ENCODE measurements around the gene NSUN5.
"Not testable (repeated sequence)": the region's sequence is repeated elsewhere in the genome, so short reads cannot be mapped to it uniquely, and the experiment has no call there.

The NSUN5 gene

GRCh38 chr7:73324081-73324845, 15.6 kb upstream of the NSUN5 start:
- peak in 1 of 2 experiments; percentile 28 for DNase-seq

- DNase-seq, result not testable (repeated sequence)
Observed at GRCh38 chr7:73323434-73324080, 14.9 kb upstream of the NSUN5 start.

GRCh38 chr7:73320009-73320408, 11.4 kb upstream of the NSUN5 start:
- DNase-seq, result not testable (repeated sequence)

- not testable (repeated sequence) for DNase-seq
Observed at GRCh38 chr7:73319541-73319940, 10.9 kb upstream of the NSUN5 start.

- not testable (repeated sequence) for DNase-seq
Observed at GRCh38 chr7:73318656-73319204, 10.1 kb upstream of the NSUN5 start.

- DNase-seq, result no peak
Observed at GRCh38 chr7:73316521-73316920, 7.9 kb upstream of the NSUN5 start.

GRCh38 chr7:73314271-73314670, 5.6 kb upstream of the NSUN5 start:
- no peak for DNase-seq

- DNase-seq, result no peak
Observed at GRCh38 chr7:73313521-73313906, 4.9 kb upstream of the NSUN5 start.

GRCh38 chr7:73312831-73313520, 4.3 kb upstream of the NSUN5 start:
- DNase-seq, result no peak

GRCh38 chr7:73311421-73311820, 2.8 kb upstream of the NSUN5 start:
- DNase-seq, result not testable (repeated sequence)

GRCh38 chr7:73308074-73308664, 457 bp downstream of the NSUN5 start:
- no peak for DNase-seq

GRCh38 chr7:73307436-73307835, 1.2 kb downstream of the NSUN5 start:
- no peak for DNase-seq

GRCh38 chr7:73304612-73305387, 3.8 kb downstream of the NSUN5 start:
- not testable (repeated sequence) for DNase-seq

- no peak for DNase-seq
Observed at GRCh38 chr7:73304071-73304470, 4.6 kb downstream of the NSUN5 start.

GRCh38 chr7:73303546-73303945, 5.1 kb downstream of the NSUN5 start:
- DNase-seq, result no peak

- not testable (repeated sequence) for DNase-seq
Observed at GRCh38 chr7:73302846-73303245, 5.8 kb downstream of the NSUN5 start.

GRCh38 chr7:73301108-73301507, 7.5 kb downstream of the NSUN5 start:
- DNase-seq, result not testable (repeated sequence)

- not testable (repeated sequence) for DNase-seq
Observed at GRCh38 chr7:73299812-73300211, 8.8 kb downstream of the NSUN5 start.

- not testable (repeated sequence) for DNase-seq
Observed at GRCh38 chr7:73297706-73298105, 10.9 kb downstream of the NSUN5 start.

- DNase-seq, result not testable (repeated sequence)
Observed at GRCh38 chr7:73297235-73297634, 11.4 kb downstream of the NSUN5 start.

GRCh38 chr7:73277210-73277609, 31.4 kb downstream of the NSUN5 start:
- DNase-seq, result not testable (repeated sequence)

- not testable (repeated sequence) for DNase-seq
Observed at GRCh38 chr7:73267813-73268212, 40.8 kb downstream of the NSUN5 start.
